GM23248 (cell line): ENCODE data around the gene TTC1. TPM values are rescaled to one million over a fixed set of nuclear protein-coding genes. Genes with fewer than 3 reads are reported as not detected.
A peak's percentile ranks its signal among the peaks of the same experiment; 100 is the strongest.

Experiments used
- DNase-seq: peaks from one replicate; pipeline ENCODE4 v3.0.0-alpha.2; 2015
- H2AFZ ChIP-seq: fragments of 200-600 bp; sonication (generic); 2 replicates; pipeline ENCODE4 v1.6.1; 2016; ENCODE audit warnings: antibody characterized with exemption
- H3F3A ChIP-seq: fragments of 200-600 bp; sonication (generic); 2 replicates; pipeline ENCODE4 v1.6.1; 2016; ENCODE audit warnings: mild to moderate bottlenecking, antibody characterized with exemption, mixed run types; ENCODE audit not compliant: insufficient read depth
- H3K27ac ChIP-seq: fragments of 200-600 bp; sonication (generic); 2 replicates; pipeline ENCODE4 v1.5.1; 2016; ENCODE audit warnings: mild to moderate bottlenecking
- H3K27me3 ChIP-seq: fragments of 200-600 bp; sonication (generic); replicated peaks from 2 replicates; pipeline ENCODE4 v1.6.1; 2016; ENCODE audit warnings: mild to moderate bottlenecking; ENCODE audit not compliant: insufficient read depth
- H3K36me3 ChIP-seq: fragments of 200-600 bp; sonication (generic); 2 replicates; pipeline ENCODE4 v1.6.1; 2016; ENCODE audit warnings: low read depth, mild to moderate bottlenecking
- H3K4me1 ChIP-seq: fragments of 200-600 bp; sonication (generic); 2 replicates; pipeline ENCODE4 v1.6.1; 2016; ENCODE audit warnings: mild to moderate bottlenecking; ENCODE audit not compliant: insufficient read depth
- H3K4me2 ChIP-seq: fragments of 200-600 bp; sonication (generic); one replicate; pipeline ENCODE4 v1.6.1; 2016; ENCODE audit warnings: mild to moderate bottlenecking; ENCODE audit not compliant: unreplicated experiment
- H3K4me3 ChIP-seq: fragments of 200-600 bp; sonication (generic); 2 replicates; pipeline ENCODE4 v1.5.1; 2016; ENCODE audit warnings: mild to moderate bottlenecking
- H3K79me2 ChIP-seq: fragments of 200-600 bp; sonication (generic); 2 replicates; pipeline ENCODE4 v1.6.1; 2016; ENCODE audit warnings: mild to moderate bottlenecking; ENCODE audit not compliant: insufficient read depth
- H3K9ac ChIP-seq: fragments of 200-600 bp; sonication (generic); 2 replicates; pipeline ENCODE4 v1.6.1; 2016; ENCODE audit warnings: mild to moderate bottlenecking
- H3K9me2 ChIP-seq: fragments of 200-600 bp; sonication (generic); 2 replicates; pipeline ENCODE4 v1.6.1; 2016; ENCODE audit warnings: mixed run types, mild to moderate bottlenecking, moderate library complexity; ENCODE audit not compliant: insufficient read depth
- H3K9me3 ChIP-seq: fragments of 200-600 bp; sonication (generic); one replicate; pipeline ENCODE4 v1.6.1; 2017; ENCODE audit warnings: low read depth
- H4K20me1 ChIP-seq: fragments of 200-600 bp; sonication (generic); 2 replicates; pipeline ENCODE4 v1.6.0; 2016; ENCODE audit not compliant: insufficient read depth
- EZH2 ChIP-seq: fragments of 200-600 bp; sonication (generic); IDR thresholded peaks from 2 replicates; pipeline ENCODE4 v1.6.1; 2018; ENCODE audit warnings: antibody characterized with exemption, mild to moderate bottlenecking; ENCODE audit not compliant: insufficient read depth, poor library complexity, severe bottlenecking
- EZH2phosphoT487 ChIP-seq: fragments of 200-600 bp; sonication (generic); IDR thresholded peaks from 2 replicates; pipeline ENCODE4 v1.6.1; 2018; ENCODE audit warnings: antibody characterized with exemption, moderate library complexity, mild to moderate bottlenecking, low read depth; ENCODE audit not compliant: insufficient read depth
- WGBS, 2 experiments: methylation state at CpG; one replicate each; pipeline ENCODE4 v1.1.6; 2015 to 2017; ENCODE audit warnings: low lambda C conversion rate in 2 of 2, low coverage in 1 of 2; ENCODE audit errors: missing lambda C conversion rate in 2 of 2; 5-methylcytosine and 5-hydroxymethylcytosine counted together
- in situ Hi-C: fragments of 300-500 bp; cut with MboI; formaldehyde crosslinking; loops from 2 replicates; pipeline ENCODE4 v1.15.0; 2020
- polyA plus RNA-seq: library from polyadenylated mRNA; unstranded; fragments of >200 nt; fragmentation: Nextera tagmentation; extraction: Ambion mirVana; gene quantifications from 2 replicates; pipeline ENCODE4 v1.2.1, GENCODE V29; 2016
- total RNA-seq: library from RNA; depleted of rRNA; stranded (reverse); fragments of >200 nt; shearing (Covaris generic); gene quantifications from 2 replicates; pipeline ENCODE4 v1.2.3, GENCODE V29; 2014

TTC1 gene
- total and polyA plus RNA-seq, 2 experiments from 2014 or later = 39.9 to 67.7 TPM

DNA sequence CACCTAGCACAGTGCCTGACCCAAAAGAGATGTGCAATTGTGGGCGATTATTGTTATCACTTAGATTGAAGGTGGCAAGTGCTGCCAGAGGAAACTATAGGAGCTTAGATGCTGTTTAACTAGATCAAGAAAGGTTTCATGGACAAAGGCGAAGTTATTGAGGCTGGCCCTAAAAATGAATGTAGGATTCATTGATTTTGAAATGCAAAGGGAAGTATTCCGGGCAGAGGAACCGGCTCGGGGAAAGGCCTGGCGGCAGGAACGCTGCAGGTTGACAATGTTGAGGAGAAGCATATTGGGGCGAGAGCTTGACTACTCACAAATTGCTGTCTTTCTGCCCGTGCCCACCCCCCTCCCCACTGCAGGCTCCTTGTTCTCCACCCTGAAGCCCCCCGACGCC, 37.4 kb upstream of the TTC1 start:
- DNase-seq = no peak
- WGBS, 2 experiments = 72 to 99% methylated on average over 8 to 11 of the region's 11 CpGs
- in situ Hi-C loops = no loop called here

GRCh38 chr5:159971931-159972461, 36.9 kb upstream of the TTC1 start:
- Histone ChIP-seq H3K9me3 (no peaks in the 10 kb centered on the region), H3K27ac (no peak overlapping the region), H2AFZ (peak overlapping the region; percentile 76), H3K9ac (0 out of 2 replicates have a peak overlapping the region, but pooled peaks have one; percentile 27), H3K9me2 (no peaks in the 10 kb centered on the region), H3K36me3 (no peaks in the 10 kb centered on the region), H4K20me1 (no peaks in the 10 kb centered on the region), H3K27me3 (no peaks in the 10 kb centered on the region), H3K79me2 (no peaks in the 10 kb centered on the region), H3K4me2 (peak overlapping the region; percentile 17), H3F3A (peaks cover 42% of the 10 kb centered on the region), H3K4me1 (peaks cover 42% of the 10 kb centered on the region), H3K4me3 (peak overlapping the region; percentile 57)
- TF ChIP-seq EZH2 (no peak), EZH2phosphoT487 (no peak)
- in situ Hi-C loops = no loop called here
- DNase-seq = peak; percentile 61
- WGBS, 2 experiments = 4 to 7% methylated on average over 39 to 52 of the region's 76 CpGs

More for the DNA sequence above, 37.4 kb upstream of the TTC1 start:
- Histone ChIP-seq H3K4me3 (peak overlapping the region; percentile 57), H3K9ac (no peak overlapping the region), H3K36me3 (no peaks in the 10 kb centered on the region), H3F3A (peaks cover 42% of the 10 kb centered on the region), H3K4me1 (peaks cover 42% of the 10 kb centered on the region), H3K9me2 (no peaks in the 10 kb centered on the region), H3K27me3 (no peaks in the 10 kb centered on the region), H3K4me2 (peak overlapping the region; percentile 17), H2AFZ (peak overlapping the region; percentile 76; the same call in 1 of the 2 replicates), H3K9me3 (no peaks in the 10 kb centered on the region), H3K27ac (no peak overlapping the region), H3K79me2 (no peaks in the 10 kb centered on the region), H4K20me1 (no peaks in the 10 kb centered on the region)
- TF ChIP-seq EZH2 (no peak), EZH2phosphoT487 (no peak)

- TF ChIP-seq EZH2phosphoT487 = no peak
- no peak for TF ChIP-seq EZH2
- H3F3A ChIP-seq = peaks cover 42% of the 10 kb centered on the region
- no peak overlapping the region for H3K9ac ChIP-seq
- H3K36me3 ChIP-seq = no peaks in the 10 kb centered on the region
- H2AFZ ChIP-seq = no peak overlapping the region
- no peaks in the 10 kb centered on the region for H3K9me2 ChIP-seq
- H3K27me3 ChIP-seq = no peaks in the 10 kb centered on the region
- no peaks in the 10 kb centered on the region for H4K20me1 ChIP-seq
- no peaks in the 10 kb centered on the region for H3K9me3 ChIP-seq
- no peak overlapping the region for H3K4me2 ChIP-seq
- H3K4me3 ChIP-seq = no peak overlapping the region
- in situ Hi-C loops = no loop called here
- DNase-seq = no peak
- H3K27ac ChIP-seq = no peak overlapping the region
- H3K4me1 ChIP-seq = peaks cover 42% of the 10 kb centered on the region
- WGBS, 2 experiments = 71 to 87% methylated on average over 34 to 49 of the region's 50 CpGs
- H3K79me2 ChIP-seq = no peaks in the 10 kb centered on the region
These were observed 36.2 kb upstream of the TTC1 start for GRCh38 chr5:159972538-159973362.

DNA sequence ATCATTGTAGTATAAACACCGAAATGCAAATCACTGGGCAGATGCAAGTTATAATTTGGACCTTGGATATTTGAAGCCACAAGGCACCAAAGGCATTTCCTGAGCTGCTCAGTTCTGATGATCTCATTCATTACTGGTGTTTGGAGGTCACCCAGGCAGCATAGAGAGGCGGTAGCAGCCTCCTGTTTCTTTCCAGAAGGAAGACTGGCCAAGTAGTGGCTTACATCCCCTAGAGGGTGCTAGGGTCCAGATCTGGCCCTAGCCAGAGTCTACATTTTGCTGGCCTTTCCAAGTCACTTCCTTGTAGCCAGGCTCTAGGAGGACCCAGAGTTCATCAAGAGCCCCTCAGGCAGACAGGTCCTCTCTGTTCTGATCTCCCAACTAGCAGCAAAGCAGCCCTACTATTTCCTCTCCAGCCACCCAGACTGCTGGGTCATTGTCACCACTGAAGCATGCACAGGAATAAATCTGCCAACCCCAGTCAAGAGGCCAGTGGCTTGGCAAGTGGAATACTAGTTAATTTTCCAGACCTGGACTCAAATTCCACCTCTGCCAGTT, 33.4 kb upstream of the TTC1 start:
- no peaks in the 10 kb centered on the region for H3K9me2 ChIP-seq
- in situ Hi-C loops = loop anchor here (25.0 kb wide), 1 partner anchor 813 kb away; no protein-coding TSS in a partner anchor
- H3K27ac ChIP-seq = peak overlapping the region; percentile 62
- peaks cover 34% of the 10 kb centered on the region for H3F3A ChIP-seq
- no peaks in the 10 kb centered on the region for H3K9me3 ChIP-seq
- peak overlapping the region; percentile 59 for H3K4me2 ChIP-seq
- H4K20me1 ChIP-seq = no peaks in the 10 kb centered on the region
- peak; percentile 97 for DNase-seq
- 0% methylated on average over 2 of the region's 2 CpGs for WGBS, 2 experiments
- H3K4me1 ChIP-seq = peaks cover 31% of the 10 kb centered on the region
- H2AFZ ChIP-seq = peak overlapping the region; percentile 54
- TF ChIP-seq EZH2 = no peak
- 0 out of 2 replicates have a peak, but pooled peaks have one; percentile 20 for TF ChIP-seq EZH2phosphoT487
- H3K4me3 ChIP-seq = peak overlapping the region; percentile 34; the same call in 1 of the 2 replicates
- no peaks in the 10 kb centered on the region for H3K27me3 ChIP-seq
- peak overlapping the region; percentile 31 for H3K9ac ChIP-seq
- H3K36me3 ChIP-seq = no peaks in the 10 kb centered on the region
- H3K79me2 ChIP-seq = no peaks in the 10 kb centered on the region
